Esophagus muscularis mucosa (tissue), 4 donors: Measurements from ENCODE around the gene SFXN3. TPM values are rescaled to one million over a fixed set of nuclear protein-coding genes. Genes with fewer than 3 reads are reported as not detected.
A peak's percentile ranks its signal among the peaks of the same experiment; 100 is the strongest.

ENCODE experiments used
- DNase-seq: peaks from one replicate; pipeline ENCODE4 v3.0.0-alpha.2; 2017; ENCODE audit errors: extremely low spot score
- H3K27ac ChIP-seq, 4 donors: fragments of 200-600 bp; sonication (generic); replicated peaks in 1 of 4; 1 replicate in 3 of 4; 2 replicates in 1 of 4; pipeline ENCODE4 v1.5.1; 2016 to 2019; ENCODE audit warnings: mild to moderate bottlenecking in 1 of 4
- H3K27me3 ChIP-seq, 4 donors: fragments of 200-600 bp; sonication (generic); one replicate each; pipeline versions ENCODE4 v1.5.1 to v1.6.0; 2016 to 2019
- H3K36me3 ChIP-seq, 4 donors: fragments of 200-600 bp; sonication (generic); one replicate each; pipeline ENCODE4 v1.5.1; 2016 to 2019
- H3K4me1 ChIP-seq, 4 donors: fragments of 200-600 bp; sonication (generic); one replicate each; pipeline ENCODE4 v1.5.1; 2016 to 2019
- H3K4me3 ChIP-seq, 4 donors: fragments of 200-600 bp; sonication (generic); 1 replicate in 2 of 4; 2 replicates in 2 of 4; pipeline ENCODE4 v1.5.1; 2016 to 2019; ENCODE audit warnings: mild to moderate bottlenecking in 4 of 4, moderate library complexity in 1 of 4
- H3K9me3 ChIP-seq, 4 donors: fragments of 200-600 bp; sonication (generic); 1 replicate in 3 of 4; 2 replicates in 1 of 4; pipeline ENCODE4 v1.5.1; 2016 to 2019
- EP300 ChIP-seq: sonication (generic); formaldehyde crosslinking; IDR thresholded peaks from one replicate; pipeline ENCODE4 v1.6.1; 2017; ENCODE audit warnings: antibody characterized with exemption
- POLR2A ChIP-seq: fragments of 450-650 bp; IDR thresholded peaks from one replicate; pipeline ENCODE4 v1.6.1; 2017; ENCODE audit warnings: antibody characterized with exemption, moderate library complexity, mild to moderate bottlenecking, low read depth
- POLR2AphosphoS5 ChIP-seq, 2 donors: sonication (generic); formaldehyde crosslinking; IDR thresholded peaks; one replicate each; pipeline ENCODE4 v1.6.1; 2017; ENCODE audit warnings: antibody characterized with exemption in 2 of 2
- WGBS: methylation state at CpG from one replicate; pipeline ENCODE4 v1.1.5; 2018; 5-methylcytosine and 5-hydroxymethylcytosine counted together
- intact Hi-C: fragments of 100-400 bp; cut with DNase I; formaldehyde crosslinking; loops from one replicate; pipeline ENCODE4 v1.15.1; 2023
- total RNA-seq, 4 donors: library from RNA; depleted of rRNA; stranded (reverse); fragments of >200 nt; gene quantifications; one replicate each; pipeline versions ENCODE4 v1.1.0 to v1.2.1, GENCODE V29; 2016
- TF ChIP-seq, protein P1 (sequence below), 3 experiments: fragments of 200-600 bp in 2 of 3; fragments of 450-650 bp in 1 of 3; sonication (generic) in 2 of 3; IDR thresholded peaks; one replicate each; pipeline ENCODE4 v1.5.1; 2017 to 2019; ENCODE audit warnings: antibody characterized with exemption in 3 of 3, mild to moderate bottlenecking in 2 of 3, moderate library complexity in 1 of 3

The SFXN3 gene
- total RNA-seq, 4 donors from 2014 or later, result 40.9 to 95.5 (median 76.1) TPM

- Histone ChIP-seq H3K9me3 (no peaks in the 10 kb centered on the region), H3K4me3 (peak overlapping the region; percentile 56 to 63 (median 60)), H3K27me3 (peaks cover 0 to 26% (median 16%) of the 10 kb centered on the region in 4 donors), H3K36me3 (peaks cover 0 to 21% (median 16%) of the 10 kb centered on the region in 4 donors), H3K4me1 (peaks cover 12 to 35% (median 32%) of the 10 kb centered on the region in 4 donors), H3K27ac (peak overlapping the region; percentile 85 to 91 (median 87))
- TF ChIP-seq POLR2AphosphoS5 (IDR thresholded peaks at IDR 0.05) (no peak), POLR2A (no peak), EP300 (no peak)
- TF ChIP-seq, protein P1, sequence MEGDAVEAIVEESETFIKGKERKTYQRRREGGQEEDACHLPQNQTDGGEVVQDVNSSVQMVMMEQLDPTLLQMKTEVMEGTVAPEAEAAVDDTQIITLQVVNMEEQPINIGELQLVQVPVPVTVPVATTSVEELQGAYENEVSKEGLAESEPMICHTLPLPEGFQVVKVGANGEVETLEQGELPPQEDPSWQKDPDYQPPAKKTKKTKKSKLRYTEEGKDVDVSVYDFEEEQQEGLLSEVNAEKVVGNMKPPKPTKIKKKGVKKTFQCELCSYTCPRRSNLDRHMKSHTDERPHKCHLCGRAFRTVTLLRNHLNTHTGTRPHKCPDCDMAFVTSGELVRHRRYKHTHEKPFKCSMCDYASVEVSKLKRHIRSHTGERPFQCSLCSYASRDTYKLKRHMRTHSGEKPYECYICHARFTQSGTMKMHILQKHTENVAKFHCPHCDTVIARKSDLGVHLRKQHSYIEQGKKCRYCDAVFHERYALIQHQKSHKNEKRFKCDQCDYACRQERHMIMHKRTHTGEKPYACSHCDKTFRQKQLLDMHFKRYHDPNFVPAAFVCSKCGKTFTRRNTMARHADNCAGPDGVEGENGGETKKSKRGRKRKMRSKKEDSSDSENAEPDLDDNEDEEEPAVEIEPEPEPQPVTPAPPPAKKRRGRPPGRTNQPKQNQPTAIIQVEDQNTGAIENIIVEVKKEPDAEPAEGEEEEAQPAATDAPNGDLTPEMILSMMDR (IDR thresholded peaks at IDR 0.05), result no peak
- intact Hi-C loops, result no loop called here
- no peak for DNase-seq
- 13% methylated on average over 2 of the region's 2 CpGs for WGBS
Measured at GRCh38 chr10:101043363-101043707, 12.3 kb downstream of the SFXN3 start.

DNA sequence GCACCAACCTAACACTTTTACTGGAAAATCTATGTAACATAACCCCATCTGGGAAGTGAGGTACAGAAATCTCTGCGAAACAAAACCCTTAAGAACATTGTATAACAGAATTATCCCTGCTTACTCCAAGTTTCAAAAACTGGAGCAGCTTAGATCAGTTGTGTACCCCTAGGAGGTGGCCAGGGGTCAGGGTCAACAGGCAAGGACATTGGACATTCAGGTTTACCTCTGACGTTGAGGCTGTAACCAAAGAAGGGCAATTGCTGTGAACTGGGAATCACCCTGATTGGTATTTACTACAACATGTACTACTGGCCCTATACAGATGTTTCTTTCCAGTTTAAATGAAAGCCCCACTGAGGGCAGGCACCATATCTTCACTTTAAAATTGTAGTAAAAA lies 13.1 kb downstream of the SFXN3 start:
- intact Hi-C loops, result no loop called here
- Histone ChIP-seq H3K9me3 (no peaks in the 10 kb centered on the region), H3K36me3 (peaks cover 0 to 13% (median 9%) of the 10 kb centered on the region in 4 donors), H3K27me3 (peaks cover 0 to 34% (median 24%) of the 10 kb centered on the region in 4 donors), H3K27ac (no peak overlapping the region), H3K4me1 (peaks cover 12 to 37% (median 36%) of the 10 kb centered on the region in 4 donors), H3K4me3 (no peak overlapping the region)
- WGBS, result 73% methylated on average over 2 of the region's 2 CpGs
- no peak for DNase-seq
- TF ChIP-seq POLR2AphosphoS5 (IDR thresholded peaks at IDR 0.05) (no peak), EP300 (no peak), POLR2A (no peak)
- TF ChIP-seq, protein P1 (IDR thresholded peaks at IDR 0.05), result no peak

GRCh38 chr10:101046332-101047238 lies 15.6 kb downstream of the SFXN3 start:
- H3K27me3 ChIP-seq, result peaks cover 0 to 59% (median 48%) of the 10 kb centered on the region in 4 donors
- H3K9me3 ChIP-seq, result no peaks in the 10 kb centered on the region
- intact Hi-C loops, result no loop called here
- no peak for DNase-seq
- no peak for TF ChIP-seq EP300
- no peak for TF ChIP-seq POLR2AphosphoS5 (IDR thresholded peaks at IDR 0.05)
- TF ChIP-seq, protein P1 (IDR thresholded peaks at IDR 0.05), result no peak
- no peak for TF ChIP-seq POLR2A
- 55% methylated on average over 11 of the region's 25 CpGs for WGBS
- no peak overlapping the region for H3K27ac ChIP-seq
- no peaks in the 10 kb centered on the region for H3K36me3 ChIP-seq
- H3K4me3 ChIP-seq, result no peak overlapping the region
- peaks cover 20 to 43% (median 38%) of the 10 kb centered on the region in 4 donors for H3K4me1 ChIP-seq

DNA sequence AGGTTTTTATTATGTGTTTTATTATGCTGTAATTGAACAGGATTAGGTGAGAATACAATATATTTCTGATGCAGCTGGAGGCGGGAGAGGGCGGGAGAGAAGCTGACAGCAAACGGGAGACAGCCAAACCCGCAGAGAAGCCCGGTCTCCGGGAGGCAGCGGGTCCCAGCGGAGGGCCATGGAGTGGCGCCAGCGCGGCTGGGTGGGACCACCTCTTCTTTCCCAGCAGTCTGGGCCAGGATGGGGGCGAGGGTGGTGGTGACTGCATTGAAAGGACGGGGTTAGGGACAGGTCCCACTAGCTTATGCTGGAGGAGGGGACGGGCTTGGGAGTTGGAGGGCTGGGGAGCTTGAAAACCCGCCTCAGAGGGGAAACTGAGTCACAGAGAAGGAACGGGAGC lies 16.2 kb downstream of the SFXN3 start:
- DNase-seq, result no peak
- no peaks in the 10 kb centered on the region for H3K36me3 ChIP-seq
- peaks cover 18 to 36% (median 31%) of the 10 kb centered on the region in 4 donors for H3K4me1 ChIP-seq
- H3K27me3 ChIP-seq, result peaks cover 0 to 66% (median 48%) of the 10 kb centered on the region in 4 donors
- no peaks in the 10 kb centered on the region for H3K9me3 ChIP-seq
- intact Hi-C loops, result no loop called here
- no peak overlapping the region for H3K4me3 ChIP-seq
- TF ChIP-seq, protein P1 (IDR thresholded peaks at IDR 0.05), result no peak
- no peak for TF ChIP-seq EP300
- no peak for TF ChIP-seq POLR2AphosphoS5 (IDR thresholded peaks at IDR 0.05)
- TF ChIP-seq POLR2A, result no peak
- no peak overlapping the region for H3K27ac ChIP-seq
- WGBS, result 17% methylated on average over 16 of the region's 16 CpGs
